ENCODE measurements around the gene SH3RF2. TPM values are rescaled to one million over a fixed set of nuclear protein-coding genes. Genes with fewer than 3 reads are reported as not detected.
A peak's percentile ranks its signal among the peaks of the same experiment; 100 is the strongest.

The SH3RF2 gene
- total and polyA plus RNA-seq, 2 of the 13 experiments (the other 11 are each of a cell fraction or from before 2014, with no cell fraction given), result 2.6 to 3.7 TPM

GRCh38 chr5:145947581-145947980 is 11.2 kb downstream of the SH3RF2 start:
- no peak overlapping the region for H3K4me2 ChIP-seq (ENCODE audit: low read depth, low read length)
- ChIA-PET POLR2A (interaction anchor here (3.2 kb wide), 1 partner anchor 33 kb away, joined by 40 read pairs; no protein-coding TSS in a partner anchor), CTCF (ENCODE audit: low intra/inter-chr PET ratio, low total read pairs) (no interaction called here)
- no peaks in the 10 kb centered on the region for H3K9me3 ChIP-seq (ENCODE audit: low read length)
- in situ Hi-C loops (cut with HindIII; ENCODE audit: extremely low pct_ligation_motif_present, low pct_unique_long_range_greater_than_20kb), result no loop called here
- no peak for DNase-seq (ENCODE audit: low spot score)
- intact Hi-C loops (cut with micrococcal nuclease; ENCODE audit: unreplicated experiment), result no loop called here
- no peak overlapping the region for H2AFZ ChIP-seq (ENCODE audit: low read length)
- no peak overlapping the region for H3K9ac ChIP-seq (ENCODE audit: insufficient read depth, low read depth, low read length)
- H3K4me1 ChIP-seq (ENCODE audit: insufficient read depth, low read length), result peaks cover 49% of the 10 kb centered on the region
- no peak for FAIRE-seq
- H3K27ac ChIP-seq (ENCODE audit: extremely low read length, insufficient read depth, low read length), result peak overlapping the region; percentile 21
- no peaks in the 10 kb centered on the region; a peak in 2 of 5 replicates for H3K36me3 ChIP-seq (replicated peaks in 1 of 2; ENCODE audit: control insufficient read depth in 1 of 2, insufficient read depth in 2 of 2, low read length in 2 of 2)
- no peak overlapping the region for H3K4me3 ChIP-seq (replicated peaks in 1 of 3; ENCODE audit: insufficient read depth in 1 of 3, low read depth in 2 of 3, low read length in 3 of 3)
- H3K79me2 ChIP-seq (ENCODE audit: insufficient read depth, low read length), result no peaks in the 10 kb centered on the region
- no peaks in the 10 kb centered on the region for H3K27me3 ChIP-seq (ENCODE audit: control insufficient read depth in 1 of 2, insufficient read depth in 2 of 2, low read length in 2 of 2)
- ATAC-seq, result no peak
- H4K20me1 ChIP-seq (ENCODE audit: insufficient read depth, low read length), result no peaks in the 10 kb centered on the region
- TF ChIP-seq E2F5 (CRISPR knock-in tag; conservative IDR thresholded peaks at IDR 0.05), result no peak
- no peak for TF ChIP-seq MATR3 (CRISPR knock-in tag; IDR thresholded peaks at IDR 0.05)
- no peak for TF ChIP-seq KDM1A (CRISPR knock-in tag; IDR thresholded peaks at IDR 0.05)
- TF ChIP-seq ZNF784 (CRISPR knock-in tag; IDR thresholded peaks at IDR 0.05; ENCODE audit: borderline replicate concordance), result no peak
- TF ChIP-seq TGIF2 (CRISPR knock-in tag; IDR thresholded peaks at IDR 0.05), result no peak
- TF ChIP-seq SRSF1 (optimal IDR thresholded peaks at IDR 0.05; ENCODE audit: low read depth, low read length), result no peak
- no TSS peak for BruUV-seq (replicated peaks)

- intact Hi-C loops (cut with micrococcal nuclease; ENCODE audit: unreplicated experiment) (no loop called here), in situ Hi-C loops (cut with HindIII; ENCODE audit: extremely low pct_ligation_motif_present, low pct_unique_long_range_greater_than_20kb) (no loop called here)
- Histone ChIP-seq H2AFZ (ENCODE audit: low read length) (no peak overlapping the region), H4K20me1 (ENCODE audit: insufficient read depth, low read length) (no peaks in the 10 kb centered on the region), H3K79me2 (ENCODE audit: insufficient read depth, low read length) (no peaks in the 10 kb centered on the region), H3K9me3 (ENCODE audit: low read length) (no peaks in the 10 kb centered on the region), H3K4me2 (ENCODE audit: low read depth, low read length) (no peak overlapping the region), H3K27me3 (ENCODE audit: control insufficient read depth in 1 of 2, insufficient read depth in 2 of 2, low read length in 2 of 2) (no peaks in the 10 kb centered on the region), H3K9ac (ENCODE audit: insufficient read depth, low read depth, low read length) (no peak overlapping the region), H3K4me3 (replicated peaks in 1 of 3; ENCODE audit: insufficient read depth in 1 of 3, low read depth in 2 of 3, low read length in 3 of 3) (no peak overlapping the region), H3K27ac (ENCODE audit: extremely low read length, insufficient read depth, low read length) (no peak overlapping the region), H3K36me3 (replicated peaks in 1 of 2; ENCODE audit: control insufficient read depth in 1 of 2, insufficient read depth in 2 of 2, low read length in 2 of 2) (no peaks in the 10 kb centered on the region; a peak in 2 of 5 replicates), H3K4me1 (ENCODE audit: insufficient read depth, low read length) (peaks cover 47% of the 10 kb centered on the region)
- ATAC-seq, result no peak
- 100% methylated on average over 3 of the region's 3 CpGs for WGBS (ENCODE audit: low lambda C conversion rate)
- BruUV-seq (replicated peaks), result no TSS peak
- TF ChIP-seq ZNF446 (CRISPR knock-in tag; IDR thresholded peaks at IDR 0.05) (no peak), MAFK (conservative IDR thresholded peaks at IDR 0.05 in 1 of 2, IDR thresholded peaks at IDR 0.05 in 1 of 2; ENCODE audit: low read length in 2 of 2) (peak; percentile 58 to 72), MAFF (IDR thresholded peaks at IDR 0.05; ENCODE audit: low read depth, low read length) (peak; percentile 61), ATM (IDR thresholded peaks at IDR 0.05; ENCODE audit: borderline replicate concordance) (no peak), JUN (CRISPR knock-in tag; IDR thresholded peaks at IDR 0.05) (no peak), SETDB1 (CRISPR knock-in tag; IDR thresholded peaks at IDR 0.05; ENCODE audit: borderline replicate concordance) (no peak), KDM2A (CRISPR knock-in tag; IDR thresholded peaks at IDR 0.05; ENCODE audit: borderline replicate concordance, low read depth) (no peak), ZBTB3 (CRISPR knock-in tag; IDR thresholded peaks at IDR 0.05; ENCODE audit: borderline replicate concordance, low read depth) (no peak), MBD4 (IDR thresholded peaks at IDR 0.05; ENCODE audit: borderline replicate concordance, low read length) (no peak), ZFX (CRISPR knock-in tag; IDR thresholded peaks at IDR 0.05; ENCODE audit: low read depth) (no peak), ZNF569 (CRISPR knock-in tag; IDR thresholded peaks at IDR 0.05; ENCODE audit: borderline replicate concordance) (no peak), ZNF24 (IDR thresholded peaks at IDR 0.05) (no peak), ZNF484 (CRISPR knock-in tag; IDR thresholded peaks at IDR 0.05; ENCODE audit: borderline replicate concordance, low read depth) (no peak)
- ChIA-PET POLR2A (interaction anchor here (3.2 kb wide), 1 partner anchor 32 kb away, joined by 40 read pairs; no protein-coding TSS in a partner anchor), CTCF (ENCODE audit: low intra/inter-chr PET ratio, low total read pairs) (no interaction called here)
- DNase-seq (ENCODE audit: low spot score), result no peak
- no peak for FAIRE-seq
Observed at GRCh38 chr5:145948047-145948446, 11.7 kb downstream of the SH3RF2 start.
